22Rv1 (cell line): Measurements from ENCODE around the gene PYCARD.

Source experiments
- H3K27ac ChIP-seq: fragments of 450-650 bp; 2 replicates; pipeline ENCODE4 v1.5.1; 2017
- ZFX ChIP-seq: fragments of 450-650 bp; IDR thresholded peaks from 2 replicates; pipeline ENCODE4 v1.6.1; 2017; ENCODE audit warnings: antibody characterized with exemption, borderline replicate concordance
- TF ChIP-seq, protein P1 (sequence below): fragments of 450-650 bp; IDR thresholded peaks from 2 replicates; pipeline ENCODE4 v1.5.1; 2017; ENCODE audit warnings: mild to moderate bottlenecking

Gene PYCARD

DNA sequence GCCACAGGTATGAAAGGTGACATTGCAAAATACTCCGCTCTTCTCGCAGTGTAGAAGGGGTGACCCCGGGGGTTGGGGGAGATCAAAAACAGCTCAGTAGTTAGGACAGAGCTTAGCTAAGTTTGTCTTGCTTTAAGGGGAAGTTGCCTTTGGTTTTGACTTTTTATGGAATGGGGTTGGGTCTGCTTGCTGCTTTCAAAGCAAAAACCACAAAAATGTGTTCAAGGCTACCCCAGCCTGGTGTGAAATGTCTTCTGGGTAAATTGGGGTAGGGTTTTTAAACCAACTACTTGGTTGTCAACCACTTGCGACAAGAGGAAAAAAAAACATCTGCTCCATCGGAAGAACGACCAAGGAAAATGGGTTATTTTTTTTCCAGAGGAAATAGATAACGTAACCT lies 16.4 kb downstream of the PYCARD start:
- H3K27ac ChIP-seq: no peak overlapping the region
- TF ChIP-seq, protein P1, sequence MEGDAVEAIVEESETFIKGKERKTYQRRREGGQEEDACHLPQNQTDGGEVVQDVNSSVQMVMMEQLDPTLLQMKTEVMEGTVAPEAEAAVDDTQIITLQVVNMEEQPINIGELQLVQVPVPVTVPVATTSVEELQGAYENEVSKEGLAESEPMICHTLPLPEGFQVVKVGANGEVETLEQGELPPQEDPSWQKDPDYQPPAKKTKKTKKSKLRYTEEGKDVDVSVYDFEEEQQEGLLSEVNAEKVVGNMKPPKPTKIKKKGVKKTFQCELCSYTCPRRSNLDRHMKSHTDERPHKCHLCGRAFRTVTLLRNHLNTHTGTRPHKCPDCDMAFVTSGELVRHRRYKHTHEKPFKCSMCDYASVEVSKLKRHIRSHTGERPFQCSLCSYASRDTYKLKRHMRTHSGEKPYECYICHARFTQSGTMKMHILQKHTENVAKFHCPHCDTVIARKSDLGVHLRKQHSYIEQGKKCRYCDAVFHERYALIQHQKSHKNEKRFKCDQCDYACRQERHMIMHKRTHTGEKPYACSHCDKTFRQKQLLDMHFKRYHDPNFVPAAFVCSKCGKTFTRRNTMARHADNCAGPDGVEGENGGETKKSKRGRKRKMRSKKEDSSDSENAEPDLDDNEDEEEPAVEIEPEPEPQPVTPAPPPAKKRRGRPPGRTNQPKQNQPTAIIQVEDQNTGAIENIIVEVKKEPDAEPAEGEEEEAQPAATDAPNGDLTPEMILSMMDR: no peak
- TF ChIP-seq ZFX: no peak

DNA sequence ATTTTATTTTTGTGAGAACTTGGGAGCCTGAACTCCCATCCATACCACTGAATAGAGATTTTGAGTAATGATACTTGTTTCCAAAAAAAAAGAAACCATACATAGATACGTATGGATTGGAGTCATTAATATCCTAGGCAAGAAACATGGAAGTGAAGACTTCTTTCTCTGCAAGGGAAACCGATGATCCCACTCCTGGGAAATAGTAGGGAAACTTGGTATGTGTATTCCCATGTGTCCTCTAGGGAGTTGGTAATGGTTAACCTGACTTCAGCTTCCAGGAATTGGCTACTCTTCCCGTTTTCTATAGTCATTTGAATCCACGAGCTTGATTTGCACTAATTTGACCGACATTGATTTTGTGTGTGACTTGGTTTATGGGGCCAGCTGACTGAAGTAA lies 17.2 kb downstream of the PYCARD start:
- H3K27ac ChIP-seq: no peak overlapping the region

DNA sequence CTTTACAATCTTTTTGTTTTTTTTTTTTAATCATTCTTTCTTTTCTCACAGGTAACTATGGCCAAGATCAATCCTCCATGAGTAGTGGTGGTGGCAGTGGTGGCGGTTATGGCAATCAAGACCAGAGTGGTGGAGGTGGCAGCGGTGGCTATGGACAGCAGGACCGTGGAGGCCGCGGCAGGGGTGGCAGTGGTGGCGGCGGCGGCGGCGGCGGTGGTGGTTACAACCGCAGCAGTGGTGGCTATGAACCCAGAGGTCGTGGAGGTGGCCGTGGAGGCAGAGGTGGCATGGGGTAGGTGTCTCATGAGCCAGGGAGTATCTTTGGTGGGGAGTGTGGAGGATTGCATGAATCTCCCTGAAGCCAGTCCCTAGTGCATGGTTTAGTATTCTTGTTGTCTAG lies 17.7 kb downstream of the PYCARD start:
- TF ChIP-seq, protein P1: no peak
- TF ChIP-seq ZFX: no peak
- no peak overlapping the region for H3K27ac ChIP-seq

More for the DNA sequence above, 17.2 kb downstream of the PYCARD start:
- TF ChIP-seq ZFX: no peak
- TF ChIP-seq, protein P1: no peak

- no peak overlapping the region for H3K27ac ChIP-seq
These were observed 18.8 kb downstream of the PYCARD start for GRCh38 chr16:31183432-31184428.

GRCh38 chr16:31182391-31182790 lies 20.2 kb downstream of the PYCARD start:
- no peak overlapping the region for H3K27ac ChIP-seq
- TF ChIP-seq ZFX: no peak
- TF ChIP-seq, protein P1: no peak

More at GRCh38 chr16:31183432-31184428, 18.8 kb downstream of the PYCARD start:
- TF ChIP-seq, protein P1: no peak
- no peak for TF ChIP-seq ZFX

GRCh38 chr16:31181102-31181830 lies 21.3 kb downstream of the PYCARD start:
- peak overlapping the region; percentile 94 for H3K27ac ChIP-seq
- TF ChIP-seq, protein P1: no peak
- no peak for TF ChIP-seq ZFX
